Small intestine (tissue), 4 donors: ENCODE measurements around the gene RNF7. TPM values are rescaled to one million over a fixed set of nuclear protein-coding genes. Genes with fewer than 3 reads are reported as not detected.

ENCODE experiments used
- polyA plus RNA-seq, 4 donors: library from polyadenylated mRNA; stranded (reverse) in 3 of 4; unstranded in 1 of 4; fragments of 200-250 nt in 3 of 4; fragments of 120-200 nt in 1 of 4; gene quantifications; one replicate each; pipeline versions ENCODE4 v1.2.1 to v1.2.3, GENCODE V29; 2013
- donor health status: healthy with polysubstance abuse.
- donor health status: Bipolar disorder and iron deficiency.
- donor health status: healthy.

Gene RNF7
- polyA plus RNA-seq, 4 donors: 120 to 260 (median 167) TPM

Other genes starting within 250 kb of the RNF7 start
- under 1 TPM in 1 of 4 donors, not detected in 3; 0.04 TPM for gene GRK7, start 25.1 kb downstream of the RNF7 start, polyA plus RNA-seq
- gene ATP1B3, start 138.3 kb downstream of the RNF7 start, polyA plus RNA-seq: 100 to 1,000 TPM; 174 to 406 (median 258) TPM